HG03064 (cell line): ENCODE measurements around the gene ARID1A.
"Not testable (repeated sequence)": the region's sequence is repeated elsewhere in the genome, so short reads cannot be mapped to it uniquely, and the experiment has no call there.

Experiments
- ATAC-seq: cut with Tn5 transposase; IDR thresholded peaks from one replicate; pipeline ENCODE4 v1.9.1; 2021; ENCODE audit warnings: low read depth; ENCODE audit not compliant: unreplicated experiment

The ARID1A gene

GRCh38 chr1:26697431-26697977 is 1.7 kb downstream of the ARID1A start:
- no peak for ATAC-seq

- no peak for ATAC-seq
These were observed 2.4 kb downstream of the ARID1A start for GRCh38 chr1:26697978-26698849.

- ATAC-seq, result no peak
These were observed 4.9 kb downstream of the ARID1A start for GRCh38 chr1:26700711-26701110.

- ATAC-seq, result no peak
These were observed 5.6 kb downstream of the ARID1A start for GRCh38 chr1:26701266-26701994.

GRCh38 chr1:26701995-26702679 is 6.3 kb downstream of the ARID1A start:
- no peak for ATAC-seq

- ATAC-seq, result no peak
These were observed 6.8 kb downstream of the ARID1A start for GRCh38 chr1:26702680-26703038.

GRCh38 chr1:26703478-26703877 is 7.7 kb downstream of the ARID1A start:
- no peak for ATAC-seq

GRCh38 chr1:26704629-26705028 is 8.8 kb downstream of the ARID1A start:
- ATAC-seq, result no peak

- ATAC-seq, result not testable (repeated sequence)
These were observed 9.4 kb downstream of the ARID1A start for GRCh38 chr1:26705227-26705626.

- ATAC-seq, result no peak
These were observed 10.0 kb downstream of the ARID1A start for GRCh38 chr1:26705788-26706311.

- ATAC-seq, result no peak
These were observed 10.5 kb downstream of the ARID1A start for GRCh38 chr1:26706315-26706714.

- no peak for ATAC-seq
These were observed 15.0 kb downstream of the ARID1A start for GRCh38 chr1:26710811-26711210.

- ATAC-seq, result no peak
These were observed 16.0 kb downstream of the ARID1A start for GRCh38 chr1:26711777-26712176.

- no peak for ATAC-seq
These were observed 21.2 kb downstream of the ARID1A start for GRCh38 chr1:26717017-26717491.

GRCh38 chr1:26719205-26719604 is 23.4 kb downstream of the ARID1A start:
- ATAC-seq, result no peak

- ATAC-seq, result no peak
These were observed 26.0 kb downstream of the ARID1A start for GRCh38 chr1:26721669-26722355.

GRCh38 chr1:26723013-26723991 is 27.5 kb downstream of the ARID1A start:
- ATAC-seq, result no peak

GRCh38 chr1:26724118-26724517 is 28.3 kb downstream of the ARID1A start:
- no peak for ATAC-seq

GRCh38 chr1:26724926-26725325 is 29.1 kb downstream of the ARID1A start:
- ATAC-seq, result no peak
